Liver (tissue), 9 donors: ENCODE data around the gene IFNGR2. TPM values are rescaled to one million over a fixed set of nuclear protein-coding genes. Genes with fewer than 3 reads are reported as not detected.

Experiments
- DNase-seq: peaks from one replicate; pipeline ENCODE4 v3.0.0-alpha.2; 2017; ENCODE audit warnings: low spot score
- H3K27ac ChIP-seq, 2 donors: one replicate each; pipeline ENCODE4 v1.7.0; 2013; ENCODE audit warnings: inconsistent platforms in 2 of 2, low read length in 2 of 2, control low read depth in 1 of 2, low read depth in 1 of 2, mild to moderate bottlenecking in 1 of 2
- H3K27me3 ChIP-seq, 4 donors: one replicate each; pipeline versions ENCODE4 v1.6.1 to v1.7.0; 2013; ENCODE audit warnings: low read length in 3 of 4, inconsistent platforms in 1 of 4, mild to moderate bottlenecking in 1 of 4, moderate library complexity in 1 of 4; ENCODE audit not compliant: control insufficient read depth in 4 of 4, insufficient read depth in 4 of 4
- H3K36me3 ChIP-seq, 4 donors: one replicate each; pipeline versions ENCODE4 v1.6.1 to v1.7.0; 2013; ENCODE audit warnings: low read length in 3 of 4, mild to moderate bottlenecking in 3 of 4, low read depth in 1 of 4, moderate library complexity in 1 of 4; ENCODE audit not compliant: control insufficient read depth in 4 of 4, insufficient read depth in 3 of 4
- H3K4me1 ChIP-seq, 4 donors: one replicate each; pipeline versions ENCODE4 v1.6.1 to v1.7.0; 2013; ENCODE audit warnings: low read length in 3 of 4, mild to moderate bottlenecking in 3 of 4, moderate library complexity in 1 of 4; ENCODE audit not compliant: control insufficient read depth in 4 of 4, insufficient read depth in 4 of 4
- H3K4me3 ChIP-seq, 3 donors: one replicate each; pipeline versions ENCODE4 v1.6.1 to v1.7.0; 2013; ENCODE audit warnings: low read length in 3 of 3, control low read depth in 1 of 3, low read depth in 1 of 3, mild to moderate bottlenecking in 1 of 3
- H3K9ac ChIP-seq, 2 donors: one replicate each; pipeline ENCODE4 v1.7.0; 2013; ENCODE audit warnings: low read length in 2 of 2, mild to moderate bottlenecking in 2 of 2, moderate library complexity in 2 of 2, control low read depth in 1 of 2, low read depth in 1 of 2
- H3K9me3 ChIP-seq, 4 donors: one replicate each; pipeline versions ENCODE4 v1.6.1 to v1.7.0; 2013; ENCODE audit warnings: low read length in 3 of 4; ENCODE audit not compliant: control insufficient read depth in 4 of 4
- EGR1 ChIP-seq, 2 donors: IDR thresholded peaks; 2 replicates each; pipeline ENCODE4 v1.6.1; 2016 to 2018; ENCODE audit warnings: antibody characterized with exemption in 2 of 2, low read depth in 2 of 2
- FOXA1 ChIP-seq: IDR thresholded peaks from 2 replicates; pipeline ENCODE4 v1.6.1; 2016; ENCODE audit warnings: antibody characterized with exemption
- FOXA2 ChIP-seq: IDR thresholded peaks from 2 replicates; pipeline ENCODE4 v1.6.1; 2016; ENCODE audit warnings: antibody characterized with exemption
- GABPA ChIP-seq, 2 donors: IDR thresholded peaks in 1 of 2; conservative IDR thresholded peaks in 1 of 2; 2 replicates each; pipeline ENCODE4 v1.6.1; 2016; ENCODE audit warnings: antibody characterized with exemption in 2 of 2, mild to moderate bottlenecking in 1 of 2, moderate library complexity in 1 of 2
- HNF4A ChIP-seq, 2 donors: conservative IDR thresholded peaks; 2 replicates each; pipeline ENCODE4 v1.6.1; 2016; ENCODE audit warnings: antibody characterized with exemption in 2 of 2, mild to moderate bottlenecking in 2 of 2
- HNF4G ChIP-seq: IDR thresholded peaks from 2 replicates; pipeline ENCODE4 v1.6.1; 2016; ENCODE audit warnings: antibody characterized with exemption
- JUND ChIP-seq, 2 donors: IDR thresholded peaks; 2 replicates each; pipeline ENCODE4 v1.6.1; 2016; ENCODE audit warnings: antibody characterized with exemption in 2 of 2
- NR2F2 ChIP-seq: IDR thresholded peaks from 2 replicates; pipeline ENCODE4 v1.6.1; 2016; ENCODE audit warnings: antibody characterized with exemption
- RAD21 ChIP-seq, 2 donors: IDR thresholded peaks; 2 replicates each; pipeline ENCODE4 v1.6.1; 2016; ENCODE audit warnings: antibody characterized with exemption in 2 of 2, mild to moderate bottlenecking in 2 of 2
- SP1 ChIP-seq: IDR thresholded peaks from 2 replicates; pipeline ENCODE4 v1.6.1; 2018; ENCODE audit warnings: antibody characterized with exemption, mild to moderate bottlenecking
- TAF1 ChIP-seq: conservative IDR thresholded peaks from 2 replicates; pipeline ENCODE4 v1.6.1; 2016; ENCODE audit warnings: antibody characterized with exemption, mild to moderate bottlenecking
- YY1 ChIP-seq: IDR thresholded peaks from 2 replicates; pipeline ENCODE4 v1.6.1; 2016; ENCODE audit warnings: antibody characterized with exemption, mild to moderate bottlenecking
- WGBS: extraction: QIAGEN DNeasy Blood & Tissue Kit; methylation state at CpG from one replicate; pipeline ENCODE4 v1.1.7; 2013; 5-methylcytosine and 5-hydroxymethylcytosine counted together
- polyA plus RNA-seq, 2 donors: library from polyadenylated mRNA; stranded (reverse) in 1 of 2; unstranded in 1 of 2; fragments of 200-250 nt in 1 of 2; fragments of >200 nt in 1 of 2; fragmentation: Nextera tagmentation in 1 of 2; extraction: Ambion mirVana in 1 of 2; gene quantifications; one replicate each; pipeline versions ENCODE4 v1.2.1 to v1.2.3, GENCODE V29; 2013 to 2015
- total RNA-seq, 2 donors: library from RNA; depleted of rRNA; stranded (reverse); fragments of >200 nt; gene quantifications; one replicate each; pipeline ENCODE4 v1.2.3, GENCODE V29; 2014
- TF ChIP-seq, protein P1 (sequence below): IDR thresholded peaks from 2 replicates; pipeline ENCODE4 v1.6.1; 2016; ENCODE audit warnings: antibody characterized with exemption
- TF ChIP-seq, protein P2 (sequence below): IDR thresholded peaks from 2 replicates; pipeline ENCODE4 v1.6.1; 2016; ENCODE audit warnings: antibody characterized with exemption
- TF ChIP-seq, protein P3 (sequence below): fragments of 150-350 bp; IDR thresholded peaks from 2 replicates; pipeline ENCODE4 v1.5.1; 2017; ENCODE audit warnings: improper control_type of control experiment, low read depth, low read length; ENCODE audit not compliant: missing input control
- TF ChIP-seq, protein P4 (sequence below): IDR thresholded peaks from 2 replicates; pipeline ENCODE4 v1.6.1; 2016; ENCODE audit warnings: antibody characterized with exemption
- donor health status: healthy.
- donor health status: healthy.
- donor health status: healthy.
- donor health status: healthy.
- donor health status: healthy.

IFNGR2 gene
- total and polyA plus RNA-seq, 4 donors = 23.0 to 24.3 (median 23.4) TPM

DNA sequence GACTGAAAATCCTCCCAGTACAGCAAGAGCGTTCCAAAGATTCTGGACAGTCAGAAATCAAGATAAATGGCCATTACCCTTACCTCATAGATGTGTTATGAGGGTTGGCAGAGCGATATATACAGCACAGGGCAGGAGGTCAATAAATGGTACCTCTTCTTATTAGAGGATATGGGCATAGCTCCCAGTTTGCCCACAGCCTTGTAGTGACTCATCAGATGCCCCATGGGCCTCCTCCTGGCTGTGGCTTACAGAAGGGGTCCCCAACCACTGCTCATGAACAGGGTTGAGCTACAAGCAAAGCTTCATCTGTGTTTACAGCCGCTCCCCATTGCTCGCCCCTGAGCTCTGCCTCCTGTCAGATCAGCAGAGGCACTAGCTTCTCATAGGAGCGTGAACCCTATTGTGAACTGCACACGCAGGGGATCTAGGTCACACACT, 7.3 kb upstream of the IFNGR2 start:
- WGBS = 83% methylated on average over 6 of the region's 6 CpGs
- no peaks in the 10 kb centered on the region for H3K36me3 ChIP-seq
- no peak overlapping the region for H3K9ac ChIP-seq
- no peaks in the 10 kb centered on the region for H3K4me1 ChIP-seq
- no peaks in the 10 kb centered on the region for H3K9me3 ChIP-seq
- H3K4me3 ChIP-seq = no peak overlapping the region
- no peak for DNase-seq
- H3K27me3 ChIP-seq = no peaks in the 10 kb centered on the region
- TF ChIP-seq, protein P1, sequence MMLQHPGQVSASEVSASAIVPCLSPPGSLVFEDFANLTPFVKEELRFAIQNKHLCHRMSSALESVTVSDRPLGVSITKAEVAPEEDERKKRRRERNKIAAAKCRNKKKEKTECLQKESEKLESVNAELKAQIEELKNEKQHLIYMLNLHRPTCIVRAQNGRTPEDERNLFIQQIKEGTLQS = no peak
- TF ChIP-seq HNF4G (no peak), HNF4A (conservative IDR thresholded peaks at IDR 0.05) (no peak), NR2F2 (no peak), JUND (IDR thresholded peaks at IDR 0.05) (no peak), FOXA1 (no peak), GABPA (IDR thresholded peaks at IDR 0.05 in 1 of 2, conservative IDR thresholded peaks at IDR 0.05 in 1 of 2) (no peak), TAF1 (no peak), EGR1 (IDR thresholded peaks at IDR 0.05; ENCODE audit: low read depth in 2 of 2) (no peak)
- no peak overlapping the region for H3K27ac ChIP-seq

DNA sequence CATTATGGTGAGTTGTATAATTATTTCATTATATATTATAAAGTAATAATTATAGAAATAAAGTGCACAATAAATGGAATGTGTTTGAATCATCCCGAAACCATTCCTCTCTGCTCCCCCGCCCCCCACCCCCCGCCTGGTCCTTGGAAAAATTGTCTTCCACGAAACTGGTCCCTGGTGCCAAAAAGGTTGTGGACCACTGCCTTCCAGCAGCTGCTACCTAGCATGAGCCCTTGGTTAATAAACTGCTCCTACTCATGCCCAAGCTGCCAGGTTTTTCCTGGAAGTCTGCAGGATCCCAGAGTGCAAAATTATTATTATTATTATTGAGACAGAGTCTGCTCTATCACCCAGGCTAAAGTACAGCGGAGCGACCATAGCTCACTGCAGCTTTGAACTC, 6.8 kb upstream of the IFNGR2 start:
- Histone ChIP-seq H3K4me3 (no peak overlapping the region), H3K27ac (no peak overlapping the region), H3K4me1 (no peaks in the 10 kb centered on the region), H3K9me3 (no peaks in the 10 kb centered on the region), H3K9ac (no peak overlapping the region), H3K36me3 (no peaks in the 10 kb centered on the region), H3K27me3 (no peaks in the 10 kb centered on the region)
- TF ChIP-seq HNF4A (conservative IDR thresholded peaks at IDR 0.05) (no peak), GABPA (IDR thresholded peaks at IDR 0.05 in 1 of 2, conservative IDR thresholded peaks at IDR 0.05 in 1 of 2) (no peak), YY1 (no peak), HNF4G (no peak), FOXA2 (no peak), EGR1 (IDR thresholded peaks at IDR 0.05; ENCODE audit: low read depth in 2 of 2) (no peak), TAF1 (no peak)
- TF ChIP-seq, protein P2, sequence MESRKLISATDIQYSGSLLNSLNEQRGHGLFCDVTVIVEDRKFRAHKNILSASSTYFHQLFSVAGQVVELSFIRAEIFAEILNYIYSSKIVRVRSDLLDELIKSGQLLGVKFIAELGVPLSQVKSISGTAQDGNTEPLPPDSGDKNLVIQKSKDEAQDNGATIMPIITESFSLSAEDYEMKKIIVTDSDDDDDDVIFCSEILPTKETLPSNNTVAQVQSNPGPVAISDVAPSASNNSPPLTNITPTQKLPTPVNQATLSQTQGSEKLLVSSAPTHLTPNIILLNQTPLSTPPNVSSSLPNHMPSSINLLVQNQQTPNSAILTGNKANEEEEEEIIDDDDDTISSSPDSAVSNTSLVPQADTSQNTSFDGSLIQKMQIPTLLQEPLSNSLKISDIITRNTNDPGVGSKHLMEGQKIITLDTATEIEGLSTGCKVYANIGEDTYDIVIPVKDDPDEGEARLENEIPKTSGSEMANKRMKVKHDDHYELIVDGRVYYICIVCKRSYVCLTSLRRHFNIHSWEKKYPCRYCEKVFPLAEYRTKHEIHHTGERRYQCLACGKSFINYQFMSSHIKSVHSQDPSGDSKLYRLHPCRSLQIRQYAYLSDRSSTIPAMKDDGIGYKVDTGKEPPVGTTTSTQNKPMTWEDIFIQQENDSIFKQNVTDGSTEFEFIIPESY = no peak
- TF ChIP-seq, protein P3, sequence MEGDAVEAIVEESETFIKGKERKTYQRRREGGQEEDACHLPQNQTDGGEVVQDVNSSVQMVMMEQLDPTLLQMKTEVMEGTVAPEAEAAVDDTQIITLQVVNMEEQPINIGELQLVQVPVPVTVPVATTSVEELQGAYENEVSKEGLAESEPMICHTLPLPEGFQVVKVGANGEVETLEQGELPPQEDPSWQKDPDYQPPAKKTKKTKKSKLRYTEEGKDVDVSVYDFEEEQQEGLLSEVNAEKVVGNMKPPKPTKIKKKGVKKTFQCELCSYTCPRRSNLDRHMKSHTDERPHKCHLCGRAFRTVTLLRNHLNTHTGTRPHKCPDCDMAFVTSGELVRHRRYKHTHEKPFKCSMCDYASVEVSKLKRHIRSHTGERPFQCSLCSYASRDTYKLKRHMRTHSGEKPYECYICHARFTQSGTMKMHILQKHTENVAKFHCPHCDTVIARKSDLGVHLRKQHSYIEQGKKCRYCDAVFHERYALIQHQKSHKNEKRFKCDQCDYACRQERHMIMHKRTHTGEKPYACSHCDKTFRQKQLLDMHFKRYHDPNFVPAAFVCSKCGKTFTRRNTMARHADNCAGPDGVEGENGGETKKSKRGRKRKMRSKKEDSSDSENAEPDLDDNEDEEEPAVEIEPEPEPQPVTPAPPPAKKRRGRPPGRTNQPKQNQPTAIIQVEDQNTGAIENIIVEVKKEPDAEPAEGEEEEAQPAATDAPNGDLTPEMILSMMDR = no peak
- TF ChIP-seq, protein P4, sequence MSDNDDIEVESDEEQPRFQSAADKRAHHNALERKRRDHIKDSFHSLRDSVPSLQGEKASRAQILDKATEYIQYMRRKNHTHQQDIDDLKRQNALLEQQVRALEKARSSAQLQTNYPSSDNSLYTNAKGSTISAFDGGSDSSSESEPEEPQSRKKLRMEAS = no peak
- TF ChIP-seq, protein P1 = no peak
- DNase-seq = no peak
- WGBS = 93% methylated on average over 6 of the region's 6 CpGs

DNA sequence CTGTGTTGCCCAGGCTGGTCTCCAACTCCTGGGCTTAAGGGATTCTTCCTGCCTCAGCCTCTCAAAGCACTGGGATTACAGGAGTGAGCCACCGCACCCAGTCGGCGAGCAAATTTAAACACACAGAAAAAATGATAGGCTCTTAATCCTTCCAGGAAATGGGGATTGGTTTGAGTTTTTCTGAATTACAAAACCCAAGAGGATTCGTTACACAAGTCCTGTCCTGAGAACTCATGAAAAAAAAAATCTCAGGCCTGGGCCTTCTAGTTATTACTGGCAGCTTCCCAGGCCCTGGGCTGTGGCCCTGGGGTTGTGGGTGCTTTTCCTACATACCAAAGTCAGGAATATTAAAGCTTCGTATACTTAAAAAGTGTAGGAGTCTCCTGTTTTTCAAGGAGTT, 6.3 kb upstream of the IFNGR2 start:
- Histone ChIP-seq H3K36me3 (no peaks in the 10 kb centered on the region), H3K9ac (no peak overlapping the region), H3K9me3 (no peaks in the 10 kb centered on the region), H3K27me3 (no peaks in the 10 kb centered on the region), H3K4me3 (no peak overlapping the region), H3K4me1 (no peaks in the 10 kb centered on the region), H3K27ac (no peak overlapping the region)
- WGBS = 82% methylated on average over 5 of the region's 5 CpGs
- no peak for DNase-seq
- TF ChIP-seq JUND (IDR thresholded peaks at IDR 0.05) = no peak
- no peak for TF ChIP-seq RAD21 (IDR thresholded peaks at IDR 0.05)
- no peak for TF ChIP-seq FOXA2
- TF ChIP-seq TAF1 = no peak
- TF ChIP-seq, protein P1 = no peak
- TF ChIP-seq YY1 = no peak
- TF ChIP-seq HNF4G = no peak
- TF ChIP-seq NR2F2 = no peak
- TF ChIP-seq SP1 = no peak
- TF ChIP-seq, protein P2 = no peak
